Smooth muscle cell (in vitro differentiated cells): Measurements from ENCODE around the gene ATG101. TPM values are rescaled to one million over a fixed set of nuclear protein-coding genes. Genes with fewer than 3 reads are reported as not detected.

Experiments
- DNase-seq: peaks from one replicate; lab custom pipeline; 2025; ENCODE audit not compliant: unreplicated experiment; lab: John Stamatoyannopoulos, UW
- H2AFZ ChIP-seq: fragments of 200-600 bp; sonication (generic); 2 replicates; pipeline ENCODE4 v1.6.0; 2016; ENCODE audit warnings: antibody characterized with exemption, low read depth, mild to moderate bottlenecking
- H3F3A ChIP-seq: fragments of 200-600 bp; sonication (generic); 2 replicates; pipeline ENCODE4 v1.6.0; 2017; ENCODE audit warnings: antibody characterized with exemption, low read depth
- H3K27ac ChIP-seq: fragments of 200-600 bp; sonication (generic); 2 replicates; pipeline ENCODE4 v1.5.1; 2016; ENCODE audit warnings: low read depth, mild to moderate bottlenecking
- H3K27me3 ChIP-seq: fragments of 200-600 bp; sonication (generic); 2 replicates; pipeline ENCODE4 v1.6.1; 2016; ENCODE audit warnings: low read depth, mild to moderate bottlenecking
- H3K36me3 ChIP-seq: fragments of 200-600 bp; sonication (generic); 2 replicates; pipeline ENCODE4 v1.5.1; 2016; ENCODE audit warnings: low read depth
- H3K4me1 ChIP-seq: fragments of 200-600 bp; sonication (generic); 2 replicates; pipeline ENCODE4 v1.5.1; 2016; ENCODE audit warnings: low read depth
- H3K4me2 ChIP-seq: fragments of 200-600 bp; sonication (generic); 2 replicates; pipeline ENCODE4 v1.6.0; 2016; ENCODE audit warnings: mild to moderate bottlenecking
- H3K4me3 ChIP-seq: fragments of 200-600 bp; sonication (generic); 2 replicates; pipeline ENCODE4 v1.5.1; 2016; ENCODE audit warnings: mild to moderate bottlenecking
- H3K79me2 ChIP-seq: fragments of 200-600 bp; sonication (generic); 2 replicates; pipeline ENCODE4 v1.6.0; 2016; ENCODE audit warnings: low read depth, mild to moderate bottlenecking
- H3K9ac ChIP-seq: fragments of 200-600 bp; sonication (generic); 2 replicates; pipeline ENCODE4 v1.6.0; 2016; ENCODE audit warnings: low read depth
- H3K9me3 ChIP-seq: fragments of 200-600 bp; sonication (generic); replicated peaks from 2 replicates; pipeline ENCODE4 v1.5.1; 2016; ENCODE audit warnings: low read depth
- H4K20me1 ChIP-seq: fragments of 200-600 bp; sonication (generic); 2 replicates; pipeline ENCODE4 v1.6.0; 2016; ENCODE audit warnings: low read depth
- CTCF ChIP-seq: fragments of 200-600 bp; sonication (generic); IDR thresholded peaks from 2 replicates; pipeline ENCODE4 v1.5.1; 2017; ENCODE audit warnings: borderline replicate concordance, mild to moderate bottlenecking, antibody characterized with exemption; ENCODE audit not compliant: insufficient read depth, poor library complexity, severe bottlenecking
- WGBS: methylation state at CpG from one replicate; pipeline ENCODE4 v1.1.7; 2016; ENCODE audit warnings: low lambda C conversion rate; 5-methylcytosine and 5-hydroxymethylcytosine counted together
- polyA plus RNA-seq: library from polyadenylated mRNA; unstranded; fragments of >200 nt; fragmentation: Nextera tagmentation; extraction: Ambion mirVana; gene quantifications from 2 replicates; pipeline ENCODE4 v1.2.1, GENCODE V29; 2016
- total RNA-seq: library from RNA; depleted of rRNA; stranded (reverse); fragments of >200 nt; gene quantifications from 2 replicates; pipeline ENCODE4 v1.2.3, GENCODE V29; 2014

ATG101 gene
- total and polyA plus RNA-seq, 2 experiments from 2014 or later = 73.4 to 114 TPM

GRCh38 chr12:52041035-52041434 is 28.7 kb upstream of the ATG101 start:
- H3K27me3 ChIP-seq = no peaks in the 10 kb centered on the region
- H3K4me1 ChIP-seq = peaks cover 13% of the 10 kb centered on the region
- no peak overlapping the region for H3K27ac ChIP-seq
- H4K20me1 ChIP-seq = peaks cover 36% of the 10 kb centered on the region
- no peak overlapping the region for H3K9ac ChIP-seq
- no peak overlapping the region for H3K4me3 ChIP-seq
- H3K9me3 ChIP-seq = no peaks in the 10 kb centered on the region
- TF ChIP-seq CTCF = no peak
- no peak overlapping the region for H3K4me2 ChIP-seq
- WGBS = 92% methylated on average over 3 of the region's 3 CpGs
- DNase-seq = no peak
- H3F3A ChIP-seq = peaks cover 7% of the 10 kb centered on the region
- no peaks in the 10 kb centered on the region for H3K36me3 ChIP-seq
- peaks cover 28% of the 10 kb centered on the region for H3K79me2 ChIP-seq
- no peak overlapping the region for H2AFZ ChIP-seq

- Histone ChIP-seq H3K4me2 (no peak overlapping the region), H4K20me1 (peaks cover 36% of the 10 kb centered on the region), H3K4me1 (peaks cover 8% of the 10 kb centered on the region), H3K27ac (no peak overlapping the region), H3K4me3 (no peak overlapping the region), H2AFZ (no peak overlapping the region), H3K36me3 (no peaks in the 10 kb centered on the region), H3K27me3 (no peaks in the 10 kb centered on the region), H3K9me3 (no peaks in the 10 kb centered on the region), H3K79me2 (peaks cover 28% of the 10 kb centered on the region), H3F3A (peaks cover 4% of the 10 kb centered on the region), H3K9ac (no peak overlapping the region)
- 71% methylated on average over 6 of the region's 6 CpGs for WGBS
- TF ChIP-seq CTCF = no peak
- DNase-seq = no peak
Observed at GRCh38 chr12:52041695-52042123, 28.1 kb upstream of the ATG101 start.

- Histone ChIP-seq H3K4me1 (peaks cover 7% of the 10 kb centered on the region), H4K20me1 (peaks cover 36% of the 10 kb centered on the region), H3K36me3 (no peaks in the 10 kb centered on the region), H3K4me3 (no peak overlapping the region), H3K9me3 (no peaks in the 10 kb centered on the region), H3K4me2 (no peak overlapping the region), H3K27me3 (no peaks in the 10 kb centered on the region), H3K9ac (no peak overlapping the region), H3F3A (peaks cover 4% of the 10 kb centered on the region), H3K79me2 (peaks cover 27% of the 10 kb centered on the region), H3K27ac (no peak overlapping the region), H2AFZ (no peak overlapping the region)
- WGBS = 97% methylated on average over 8 of the region's 8 CpGs
- no peak for DNase-seq
- no peak for TF ChIP-seq CTCF
Observed at GRCh38 chr12:52042706-52043385, 26.9 kb upstream of the ATG101 start.
